NT2/D1 (cell line): ENCODE results near the gene DIABLO.

Experiments
- SUZ12 ChIP-seq: IDR thresholded peaks from 2 replicates; pipeline ENCODE4 v1.6.1; 2011; ENCODE audit not compliant: insufficient read length, insufficient read depth; ENCODE audit errors: extremely low read depth
- YY1 ChIP-seq: IDR thresholded peaks from 2 replicates; pipeline ENCODE4 v1.6.1; 2011; ENCODE audit not compliant: insufficient read length, insufficient read depth
- ZNF274 ChIP-seq: IDR thresholded peaks from 2 replicates; pipeline ENCODE4 v1.6.1; 2011; ENCODE audit warnings: mild to moderate bottlenecking, low read depth, low read length

GRCh38 chr12:122208073-122208820 is 17.6 kb downstream of the DIABLO start:
- TF ChIP-seq YY1 (no peak), ZNF274 (no peak), SUZ12 (no peak)
